Neural cell (in vitro differentiated cells): ENCODE data around the gene RIMKLA. TPM values are rescaled to one million over a fixed set of nuclear protein-coding genes. Genes with fewer than 3 reads are reported as not detected.

Source experiments
- H2AFZ ChIP-seq: fragments of 200-600, 300-800 bp; sonication (generic), shearing (Covaris generic); 2 replicates; pipeline ENCODE4 v1.6.0; 2014; ENCODE audit warnings: low read depth, mild to moderate bottlenecking, antibody characterized with exemption, low read length, moderate library complexity
- H3F3A ChIP-seq: fragments of 200-600 bp; shearing (Covaris generic); 2 replicates; pipeline ENCODE4 v1.6.1; 2016; ENCODE audit warnings: mild to moderate bottlenecking, moderate library complexity, mixed read lengths, antibody characterized with exemption, low read length; ENCODE audit not compliant: insufficient read depth, poor library complexity, severe bottlenecking
- H3K27ac ChIP-seq: fragments of 200-600, 300-800 bp; sonication (generic), shearing (Covaris generic); 2 replicates; pipeline ENCODE4 v1.5.1; 2014; ENCODE audit warnings: mild to moderate bottlenecking, low read length, moderate library complexity
- H3K27me3 ChIP-seq: fragments of 300-800, 200-600 bp; sonication (generic), shearing (Covaris generic); 2 replicates; pipeline ENCODE4 v1.6.0; 2014; ENCODE audit warnings: mild to moderate bottlenecking, low read depth, low read length, moderate library complexity; ENCODE audit not compliant: insufficient read depth
- H3K36me3 ChIP-seq: fragments of 300-800, 200-600 bp; sonication (generic), shearing (Covaris generic); 2 replicates; pipeline ENCODE4 v1.5.1; 2014; ENCODE audit warnings: mild to moderate bottlenecking, antibody characterized with exemption, low read length, moderate library complexity; ENCODE audit not compliant: insufficient read depth
- H3K4me2 ChIP-seq: fragments of 300-800, 200-600 bp; sonication (generic), shearing (Covaris generic); 2 replicates; pipeline ENCODE4 v1.6.0; 2014; ENCODE audit warnings: mild to moderate bottlenecking, low read length
- H3K4me3 ChIP-seq: fragments of 300-800, 200-600 bp; sonication (generic), shearing (Covaris generic); 2 replicates; pipeline ENCODE4 v1.5.1; 2014; ENCODE audit warnings: mild to moderate bottlenecking, low read length, moderate library complexity
- H3K79me2 ChIP-seq: fragments of 200-600 bp; shearing (Covaris generic); replicated peaks from 2 replicates; pipeline ENCODE4 v1.6.0; 2014; ENCODE audit warnings: mild to moderate bottlenecking, low read length, moderate library complexity; ENCODE audit not compliant: insufficient read depth
- H3K9ac ChIP-seq: fragments of 300-800, 200-600 bp; sonication (generic), shearing (Covaris generic); 2 replicates; pipeline ENCODE4 v1.6.1; 2016; ENCODE audit warnings: mild to moderate bottlenecking, low read length, mixed read lengths
- H3K9me2 ChIP-seq: fragments of 200-600 bp; shearing (Covaris generic); 2 replicates; pipeline ENCODE4 v1.6.1; 2016; ENCODE audit warnings: mild to moderate bottlenecking, low read length, mixed read lengths; ENCODE audit not compliant: insufficient read depth
- H3K9me3 ChIP-seq: fragments of 200-600, 300-800 bp; sonication (generic), shearing (Covaris generic); 2 replicates; pipeline ENCODE4 v1.6.1; 2016; ENCODE audit warnings: mild to moderate bottlenecking, mixed run types, low read length, moderate library complexity, mixed read lengths
- H4K20me1 ChIP-seq: fragments of 200-600 bp; shearing (Covaris generic); 2 replicates; pipeline ENCODE4 v1.6.1; 2016; ENCODE audit warnings: mild to moderate bottlenecking, mixed run types; ENCODE audit not compliant: insufficient read depth
- EP300 ChIP-seq: fragments of 450-650 bp; conservative IDR thresholded peaks from 2 replicates; pipeline ENCODE4 v1.6.1; 2014; ENCODE audit warnings: antibody characterized with exemption, mild to moderate bottlenecking, moderate library complexity; ENCODE audit not compliant: poor library complexity, severe bottlenecking
- EZH2 ChIP-seq: fragments of 200-600, 300-800 bp; shearing (Covaris generic), sonication (generic); IDR thresholded peaks from 2 replicates; pipeline ENCODE4 v1.6.1; 2014; ENCODE audit warnings: antibody characterized with exemption, low read length, borderline replicate concordance, mild to moderate bottlenecking; ENCODE audit not compliant: insufficient read depth, poor library complexity, severe bottlenecking
- MXI1 ChIP-seq: fragments of 450-650 bp; conservative IDR thresholded peaks from 2 replicates; pipeline ENCODE4 v1.6.1; 2014; ENCODE audit warnings: antibody characterized with exemption, mild to moderate bottlenecking; ENCODE audit not compliant: poor library complexity, severe bottlenecking
- POLR2AphosphoS5 ChIP-seq: IDR thresholded peaks from 2 replicates; pipeline ENCODE4 v1.6.1; 2012
- RAD21 ChIP-seq: fragments of 450-650 bp; conservative IDR thresholded peaks from 2 replicates; pipeline ENCODE4 v1.6.1; 2014; ENCODE audit warnings: antibody characterized with exemption, mild to moderate bottlenecking, moderate library complexity
- SMC3 ChIP-seq: fragments of 450-650 bp; conservative IDR thresholded peaks from 2 replicates; pipeline ENCODE4 v1.6.1; 2014; ENCODE audit warnings: antibody characterized with exemption, mild to moderate bottlenecking, moderate library complexity; ENCODE audit not compliant: poor library complexity
- TAF1 ChIP-seq: IDR thresholded peaks from 2 replicates; pipeline ENCODE4 v1.6.1; 2012; ENCODE audit warnings: low read depth
- polyA plus RNA-seq: library from polyadenylated mRNA; depleted of rRNA; stranded (reverse); fragments of >200 nt; gene quantifications from 2 replicates; pipeline ENCODE4 v1.2.3, GENCODE V29; 2014
- TF ChIP-seq, protein P1 (sequence below): fragments of 450-650 bp; IDR thresholded peaks from 2 replicates; pipeline ENCODE4 v1.5.1; 2014; ENCODE audit warnings: antibody characterized with exemption, mild to moderate bottlenecking, moderate library complexity; ENCODE audit not compliant: poor library complexity, severe bottlenecking
- TF ChIP-seq, protein P2 (sequence below): IDR thresholded peaks from 2 replicates; pipeline ENCODE4 v1.6.1; 2012; ENCODE audit warnings: borderline replicate concordance

The RIMKLA gene
- polyA plus RNA-seq, 1 donor from 2014 or later, result 35.4 TPM

- Histone ChIP-seq H3K4me3 (no peak overlapping the region), H3K9ac (no peak overlapping the region), H4K20me1 (no peaks in the 10 kb centered on the region), H3K27ac (no peak overlapping the region), H3K4me2 (no peak overlapping the region), H3K9me3 (no peaks in the 10 kb centered on the region), H3K27me3 (no peaks in the 10 kb centered on the region), H3F3A (no peaks in the 10 kb centered on the region), H3K79me2 (peaks cover 6% of the 10 kb centered on the region), H2AFZ (no peak overlapping the region), H3K9me2 (no peaks in the 10 kb centered on the region), H3K36me3 (no peaks in the 10 kb centered on the region)
- TF ChIP-seq POLR2AphosphoS5, result no peak
- TF ChIP-seq MXI1, result no peak
- TF ChIP-seq, protein P1, sequence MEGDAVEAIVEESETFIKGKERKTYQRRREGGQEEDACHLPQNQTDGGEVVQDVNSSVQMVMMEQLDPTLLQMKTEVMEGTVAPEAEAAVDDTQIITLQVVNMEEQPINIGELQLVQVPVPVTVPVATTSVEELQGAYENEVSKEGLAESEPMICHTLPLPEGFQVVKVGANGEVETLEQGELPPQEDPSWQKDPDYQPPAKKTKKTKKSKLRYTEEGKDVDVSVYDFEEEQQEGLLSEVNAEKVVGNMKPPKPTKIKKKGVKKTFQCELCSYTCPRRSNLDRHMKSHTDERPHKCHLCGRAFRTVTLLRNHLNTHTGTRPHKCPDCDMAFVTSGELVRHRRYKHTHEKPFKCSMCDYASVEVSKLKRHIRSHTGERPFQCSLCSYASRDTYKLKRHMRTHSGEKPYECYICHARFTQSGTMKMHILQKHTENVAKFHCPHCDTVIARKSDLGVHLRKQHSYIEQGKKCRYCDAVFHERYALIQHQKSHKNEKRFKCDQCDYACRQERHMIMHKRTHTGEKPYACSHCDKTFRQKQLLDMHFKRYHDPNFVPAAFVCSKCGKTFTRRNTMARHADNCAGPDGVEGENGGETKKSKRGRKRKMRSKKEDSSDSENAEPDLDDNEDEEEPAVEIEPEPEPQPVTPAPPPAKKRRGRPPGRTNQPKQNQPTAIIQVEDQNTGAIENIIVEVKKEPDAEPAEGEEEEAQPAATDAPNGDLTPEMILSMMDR, result no peak
- no peak for TF ChIP-seq EZH2
- TF ChIP-seq SMC3, result no peak
- TF ChIP-seq RAD21, result no peak
- no peak for TF ChIP-seq EP300
- TF ChIP-seq TAF1, result no peak
- TF ChIP-seq, protein P2, sequence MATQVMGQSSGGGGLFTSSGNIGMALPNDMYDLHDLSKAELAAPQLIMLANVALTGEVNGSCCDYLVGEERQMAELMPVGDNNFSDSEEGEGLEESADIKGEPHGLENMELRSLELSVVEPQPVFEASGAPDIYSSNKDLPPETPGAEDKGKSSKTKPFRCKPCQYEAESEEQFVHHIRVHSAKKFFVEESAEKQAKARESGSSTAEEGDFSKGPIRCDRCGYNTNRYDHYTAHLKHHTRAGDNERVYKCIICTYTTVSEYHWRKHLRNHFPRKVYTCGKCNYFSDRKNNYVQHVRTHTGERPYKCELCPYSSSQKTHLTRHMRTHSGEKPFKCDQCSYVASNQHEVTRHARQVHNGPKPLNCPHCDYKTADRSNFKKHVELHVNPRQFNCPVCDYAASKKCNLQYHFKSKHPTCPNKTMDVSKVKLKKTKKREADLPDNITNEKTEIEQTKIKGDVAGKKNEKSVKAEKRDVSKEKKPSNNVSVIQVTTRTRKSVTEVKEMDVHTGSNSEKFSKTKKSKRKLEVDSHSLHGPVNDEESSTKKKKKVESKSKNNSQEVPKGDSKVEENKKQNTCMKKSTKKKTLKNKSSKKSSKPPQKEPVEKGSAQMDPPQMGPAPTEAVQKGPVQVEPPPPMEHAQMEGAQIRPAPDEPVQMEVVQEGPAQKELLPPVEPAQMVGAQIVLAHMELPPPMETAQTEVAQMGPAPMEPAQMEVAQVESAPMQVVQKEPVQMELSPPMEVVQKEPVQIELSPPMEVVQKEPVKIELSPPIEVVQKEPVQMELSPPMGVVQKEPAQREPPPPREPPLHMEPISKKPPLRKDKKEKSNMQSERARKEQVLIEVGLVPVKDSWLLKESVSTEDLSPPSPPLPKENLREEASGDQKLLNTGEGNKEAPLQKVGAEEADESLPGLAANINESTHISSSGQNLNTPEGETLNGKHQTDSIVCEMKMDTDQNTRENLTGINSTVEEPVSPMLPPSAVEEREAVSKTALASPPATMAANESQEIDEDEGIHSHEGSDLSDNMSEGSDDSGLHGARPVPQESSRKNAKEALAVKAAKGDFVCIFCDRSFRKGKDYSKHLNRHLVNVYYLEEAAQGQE, result no peak
These were observed 11.7 kb downstream of the RIMKLA start for GRCh38 chr1:42392255-42392654.

GRCh38 chr1:42392967-42393848 lies 12.6 kb downstream of the RIMKLA start:
- Histone ChIP-seq H3F3A (no peaks in the 10 kb centered on the region), H3K9me3 (no peaks in the 10 kb centered on the region), H3K9me2 (no peaks in the 10 kb centered on the region), H3K79me2 (peaks cover 6% of the 10 kb centered on the region), H4K20me1 (no peaks in the 10 kb centered on the region), H2AFZ (no peak overlapping the region), H3K9ac (no peak overlapping the region), H3K4me3 (no peak overlapping the region), H3K27ac (no peak overlapping the region), H3K36me3 (no peaks in the 10 kb centered on the region), H3K27me3 (no peaks in the 10 kb centered on the region), H3K4me2 (no peak overlapping the region)
- TF ChIP-seq SMC3, result no peak
- TF ChIP-seq EP300, result no peak
- TF ChIP-seq, protein P1, result no peak
- TF ChIP-seq EZH2, result no peak
- TF ChIP-seq TAF1, result no peak
- TF ChIP-seq, protein P2, result no peak
